GM23338 (cell line): ENCODE results near the gene PYCR2. TPM values are rescaled to one million over a fixed set of nuclear protein-coding genes. Genes with fewer than 3 reads are reported as not detected.

Experiments used
- CREB1 ChIP-seq: fragments of 250-450 bp; sonication (Bioruptor Pico); IDR thresholded peaks from 2 replicates; pipeline ENCODE4 v1.5.0; 2020; ENCODE audit warnings: low read depth, mild to moderate bottlenecking, moderate library complexity
- ETS1 ChIP-seq: IDR thresholded peaks from 2 replicates; pipeline ENCODE4 v1.6.1; 2016; ENCODE audit warnings: antibody characterized with exemption
- NANOG ChIP-seq: IDR thresholded peaks from 2 replicates; pipeline ENCODE4 v1.6.1; 2016; ENCODE audit warnings: antibody characterized with exemption, borderline replicate concordance
- POLR2AphosphoS5 ChIP-seq: IDR thresholded peaks from 2 replicates; pipeline ENCODE4 v1.6.1; 2016; ENCODE audit warnings: antibody characterized with exemption, low read depth
- ZNF331 ChIP-seq: fragments of 250-450 bp; sonication (Bioruptor Pico); IDR thresholded peaks from 2 replicates; pipeline ENCODE4 v1.5.0; 2020; ENCODE audit warnings: low read depth, mild to moderate bottlenecking, moderate library complexity
- polyA plus RNA-seq: library from polyadenylated mRNA; unstranded; fragments of >200 nt; fragmentation: Nextera tagmentation; extraction: Ambion mirVana; gene quantifications from 2 replicates; pipeline ENCODE4 v1.2.1, GENCODE V29; 2016
- total RNA-seq: library from RNA; depleted of rRNA; stranded (reverse); fragments of >200 nt; shearing (Covaris generic); gene quantifications from 2 replicates; pipeline ENCODE4 v1.2.3, GENCODE V29; 2014
- TF ChIP-seq, protein P1 (sequence below), 2 experiments: fragments of 200-600 bp in 1 of 2; sonication (generic) in 1 of 2; conservative IDR thresholded peaks; 2 replicates each; pipeline versions ENCODE4 v1.5.1 to v1.6.1; 2016 to 2017; ENCODE audit warnings: antibody characterized with exemption in 2 of 2, low read depth in 2 of 2, mild to moderate bottlenecking in 2 of 2, moderate library complexity in 1 of 2
- TF ChIP-seq, protein P2 (sequence below): fragments of 250-450 bp; sonication (Bioruptor Pico); IDR thresholded peaks from 2 replicates; pipeline ENCODE4 v1.5.0; 2020; ENCODE audit warnings: mild to moderate bottlenecking, moderate library complexity

Gene PYCR2
- total and polyA plus RNA-seq, 2 experiments from 2014 or later = 89.1 to 109 TPM

- TF ChIP-seq, protein P1, sequence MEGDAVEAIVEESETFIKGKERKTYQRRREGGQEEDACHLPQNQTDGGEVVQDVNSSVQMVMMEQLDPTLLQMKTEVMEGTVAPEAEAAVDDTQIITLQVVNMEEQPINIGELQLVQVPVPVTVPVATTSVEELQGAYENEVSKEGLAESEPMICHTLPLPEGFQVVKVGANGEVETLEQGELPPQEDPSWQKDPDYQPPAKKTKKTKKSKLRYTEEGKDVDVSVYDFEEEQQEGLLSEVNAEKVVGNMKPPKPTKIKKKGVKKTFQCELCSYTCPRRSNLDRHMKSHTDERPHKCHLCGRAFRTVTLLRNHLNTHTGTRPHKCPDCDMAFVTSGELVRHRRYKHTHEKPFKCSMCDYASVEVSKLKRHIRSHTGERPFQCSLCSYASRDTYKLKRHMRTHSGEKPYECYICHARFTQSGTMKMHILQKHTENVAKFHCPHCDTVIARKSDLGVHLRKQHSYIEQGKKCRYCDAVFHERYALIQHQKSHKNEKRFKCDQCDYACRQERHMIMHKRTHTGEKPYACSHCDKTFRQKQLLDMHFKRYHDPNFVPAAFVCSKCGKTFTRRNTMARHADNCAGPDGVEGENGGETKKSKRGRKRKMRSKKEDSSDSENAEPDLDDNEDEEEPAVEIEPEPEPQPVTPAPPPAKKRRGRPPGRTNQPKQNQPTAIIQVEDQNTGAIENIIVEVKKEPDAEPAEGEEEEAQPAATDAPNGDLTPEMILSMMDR (conservative IDR thresholded peaks at IDR 0.05; ENCODE audit: low read depth in 2 of 2) = no peak
- TF ChIP-seq, protein P2, sequence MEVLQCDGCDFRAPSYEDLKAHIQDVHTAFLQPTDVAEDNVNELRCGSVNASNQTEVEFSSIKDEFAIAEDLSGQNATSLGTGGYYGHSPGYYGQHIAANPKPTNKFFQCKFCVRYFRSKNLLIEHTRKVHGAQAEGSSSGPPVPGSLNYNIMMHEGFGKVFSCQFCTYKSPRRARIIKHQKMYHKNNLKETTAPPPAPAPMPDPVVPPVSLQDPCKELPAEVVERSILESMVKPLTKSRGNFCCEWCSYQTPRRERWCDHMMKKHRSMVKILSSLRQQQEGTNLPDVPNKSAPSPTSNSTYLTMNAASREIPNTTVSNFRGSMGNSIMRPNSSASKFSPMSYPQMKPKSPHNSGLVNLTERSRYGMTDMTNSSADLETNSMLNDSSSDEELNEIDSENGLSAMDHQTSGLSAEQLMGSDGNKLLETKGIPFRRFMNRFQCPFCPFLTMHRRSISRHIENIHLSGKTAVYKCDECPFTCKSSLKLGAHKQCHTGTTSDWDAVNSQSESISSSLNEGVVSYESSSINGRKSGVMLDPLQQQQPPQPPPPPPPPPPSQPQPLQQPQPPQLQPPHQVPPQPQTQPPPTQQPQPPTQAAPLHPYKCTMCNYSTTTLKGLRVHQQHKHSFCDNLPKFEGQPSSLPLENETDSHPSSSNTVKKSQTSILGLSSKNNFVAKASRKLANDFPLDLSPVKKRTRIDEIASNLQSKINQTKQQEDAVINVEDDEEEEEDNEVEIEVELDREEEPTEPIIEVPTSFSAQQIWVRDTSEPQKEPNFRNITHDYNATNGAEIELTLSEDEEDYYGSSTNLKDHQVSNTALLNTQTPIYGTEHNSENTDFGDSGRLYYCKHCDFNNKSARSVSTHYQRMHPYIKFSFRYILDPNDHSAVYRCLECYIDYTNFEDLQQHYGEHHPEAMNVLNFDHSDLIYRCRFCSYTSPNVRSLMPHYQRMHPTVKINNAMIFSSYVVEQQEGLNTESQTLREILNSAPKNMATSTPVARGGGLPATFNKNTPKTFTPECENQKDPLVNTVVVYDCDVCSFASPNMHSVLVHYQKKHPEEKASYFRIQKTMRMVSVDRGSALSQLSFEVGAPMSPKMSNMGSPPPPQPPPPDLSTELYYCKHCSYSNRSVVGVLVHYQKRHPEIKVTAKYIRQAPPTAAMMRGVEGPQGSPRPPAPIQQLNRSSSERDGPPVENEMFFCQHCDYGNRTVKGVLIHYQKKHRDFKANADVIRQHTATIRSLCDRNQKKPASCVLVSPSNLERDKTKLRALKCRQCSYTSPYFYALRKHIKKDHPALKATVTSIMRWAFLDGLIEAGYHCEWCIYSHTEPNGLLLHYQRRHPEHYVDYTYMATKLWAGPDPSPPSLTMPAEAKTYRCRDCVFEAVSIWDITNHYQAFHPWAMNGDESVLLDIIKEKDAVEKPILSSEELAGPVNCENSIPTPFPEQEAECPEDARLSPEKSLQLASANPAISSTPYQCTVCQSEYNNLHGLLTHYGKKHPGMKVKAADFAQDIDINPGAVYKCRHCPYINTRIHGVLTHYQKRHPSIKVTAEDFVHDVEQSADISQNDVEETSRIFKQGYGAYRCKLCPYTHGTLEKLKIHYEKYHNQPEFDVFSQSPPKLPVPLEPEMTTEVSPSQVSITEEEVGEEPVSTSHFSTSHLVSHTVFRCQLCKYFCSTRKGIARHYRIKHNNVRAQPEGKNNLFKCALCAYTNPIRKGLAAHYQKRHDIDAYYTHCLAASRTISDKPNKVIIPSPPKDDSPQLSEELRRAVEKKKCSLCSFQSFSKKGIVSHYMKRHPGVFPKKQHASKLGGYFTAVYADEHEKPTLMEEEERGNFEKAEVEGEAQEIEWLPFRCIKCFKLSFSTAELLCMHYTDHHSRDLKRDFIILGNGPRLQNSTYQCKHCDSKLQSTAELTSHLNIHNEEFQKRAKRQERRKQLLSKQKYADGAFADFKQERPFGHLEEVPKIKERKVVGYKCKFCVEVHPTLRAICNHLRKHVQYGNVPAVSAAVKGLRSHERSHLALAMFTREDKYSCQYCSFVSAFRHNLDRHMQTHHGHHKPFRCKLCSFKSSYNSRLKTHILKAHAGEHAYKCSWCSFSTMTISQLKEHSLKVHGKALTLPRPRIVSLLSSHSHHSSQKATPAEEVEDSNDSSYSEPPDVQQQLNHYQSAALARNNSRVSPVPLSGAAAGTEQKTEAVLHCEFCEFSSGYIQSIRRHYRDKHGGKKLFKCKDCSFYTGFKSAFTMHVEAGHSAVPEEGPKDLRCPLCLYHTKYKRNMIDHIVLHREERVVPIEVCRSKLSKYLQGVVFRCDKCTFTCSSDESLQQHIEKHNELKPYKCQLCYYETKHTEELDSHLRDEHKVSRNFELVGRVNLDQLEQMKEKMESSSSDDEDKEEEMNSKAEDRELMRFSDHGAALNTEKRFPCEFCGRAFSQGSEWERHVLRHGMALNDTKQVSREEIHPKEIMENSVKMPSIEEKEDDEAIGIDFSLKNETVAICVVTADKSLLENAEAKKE (CRISPR knock-in tag) = no peak
- TF ChIP-seq CREB1 = no peak
- TF ChIP-seq NANOG = no peak
- no peak for TF ChIP-seq ZNF331 (CRISPR knock-in tag)
- no peak for TF ChIP-seq POLR2AphosphoS5
- no peak for TF ChIP-seq ETS1
Observed at GRCh38 chr1:225881081-225881958, 42.7 kb downstream of the PYCR2 start (continued).
